D341Med (cell line): ENCODE data around the gene PLXDC2.

Experiments used
- DNase-seq: peaks from one replicate; pipeline ENCODE4 v3.0.0; 2012; ENCODE audit warnings: low spot score

Gene PLXDC2

DNA sequence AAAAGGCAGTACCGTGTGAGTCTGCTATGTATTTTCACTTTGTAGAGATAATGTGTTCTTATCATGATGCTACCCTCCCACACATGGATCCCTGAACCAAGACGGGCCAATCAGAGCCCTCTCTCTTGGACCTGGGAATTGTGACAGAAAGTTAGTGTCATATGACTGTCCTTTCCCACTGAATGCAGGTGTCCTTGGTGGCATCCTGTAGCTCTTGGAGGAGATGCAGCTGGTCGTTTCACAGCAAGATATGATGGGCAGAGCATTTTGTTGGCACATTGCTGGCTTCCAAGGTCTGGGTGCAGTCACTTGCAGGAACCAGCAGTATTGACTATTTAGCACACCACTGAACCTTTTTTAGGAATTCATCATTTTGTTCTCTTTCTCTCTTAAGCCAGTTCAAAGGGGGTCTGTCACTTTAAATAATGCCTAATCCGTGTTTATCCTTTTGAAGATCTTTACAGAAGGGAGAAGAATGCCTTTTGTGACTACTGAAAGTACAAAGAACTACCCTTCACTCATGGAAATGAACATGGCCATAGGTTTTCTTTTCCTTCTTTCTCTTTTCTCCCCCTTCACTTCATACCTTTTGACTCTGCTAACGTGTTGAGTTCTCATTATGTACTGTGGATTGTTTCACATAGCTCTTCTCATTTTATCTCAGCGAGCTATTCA, 125.1 kb downstream of the PLXDC2 start:
- no peak for DNase-seq

DNA sequence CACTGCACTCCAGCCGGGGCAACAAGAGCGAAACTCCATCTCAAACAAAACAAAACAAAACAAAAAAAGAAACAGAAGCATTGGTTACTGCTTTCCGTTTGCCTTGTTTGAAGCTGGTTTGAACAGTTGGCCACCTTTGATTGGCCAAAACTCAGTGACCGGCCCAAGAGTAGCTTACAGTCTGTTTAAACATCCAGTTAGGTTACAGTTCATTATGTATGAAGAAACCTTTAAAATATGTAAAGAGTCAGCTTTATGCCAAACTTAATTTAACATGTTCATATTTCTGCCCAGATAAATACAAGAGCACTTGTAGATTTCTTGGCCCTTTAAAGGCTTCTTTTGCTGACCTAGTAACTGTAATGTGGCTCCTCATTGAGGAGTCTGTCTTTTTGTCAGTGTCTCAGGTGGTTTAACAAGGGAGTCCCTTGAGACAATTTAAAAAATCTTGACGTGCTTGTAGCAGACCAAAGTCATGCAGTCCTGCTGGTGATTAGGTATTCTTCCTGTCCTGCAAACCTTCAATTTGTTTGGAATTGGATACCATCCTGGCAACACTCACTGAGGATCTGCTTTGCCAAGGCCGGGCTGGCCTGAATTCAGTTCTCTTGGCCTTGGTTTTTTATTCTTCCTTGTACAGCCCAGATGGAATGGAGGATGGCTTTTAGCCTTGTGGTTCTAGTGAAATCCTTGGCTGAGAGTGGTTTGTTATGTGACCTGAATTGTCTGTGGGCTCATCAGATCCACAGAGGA, 128.9 kb downstream of the PLXDC2 start:
- no peak for DNase-seq

DNA sequence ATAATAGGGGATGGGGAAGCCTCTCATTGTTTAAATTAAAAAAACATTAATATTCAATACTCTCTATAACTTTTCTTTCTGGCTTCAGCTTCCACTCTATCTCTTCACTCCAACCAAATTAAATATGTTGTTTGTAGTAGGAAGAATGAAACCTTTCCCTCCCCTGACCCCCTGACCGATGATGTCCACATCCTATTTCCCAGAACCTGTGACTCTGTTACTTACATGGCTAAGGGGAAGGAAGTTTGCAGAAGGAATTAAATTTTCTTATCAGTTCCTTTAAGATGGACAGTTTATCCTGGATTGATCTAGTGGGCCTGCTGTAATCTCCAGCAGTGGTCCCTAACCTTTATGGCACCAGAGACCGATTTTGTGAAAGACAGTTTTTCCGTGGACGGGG, 130.0 kb downstream of the PLXDC2 start:
- DNase-seq = no peak

DNA sequence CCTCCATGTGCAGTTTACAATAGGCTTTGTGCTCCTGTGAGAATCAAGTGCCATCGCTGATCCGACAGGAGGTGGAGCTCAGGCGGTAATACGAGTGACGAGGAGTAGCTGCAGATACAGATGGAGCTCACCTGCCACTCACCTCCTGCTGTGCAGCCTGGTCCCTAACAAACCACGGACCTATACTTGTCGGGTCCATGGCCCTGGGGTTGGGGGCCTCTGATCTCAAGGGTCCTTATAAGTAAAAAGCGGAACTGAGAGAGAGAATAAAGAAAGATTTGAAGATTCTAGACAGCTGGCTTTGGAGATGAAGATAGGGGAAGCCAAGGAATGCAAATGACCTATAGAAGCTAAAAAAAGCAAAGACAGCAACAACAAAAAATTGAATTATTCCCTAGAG, 130.6 kb downstream of the PLXDC2 start:
- no peak for DNase-seq

DNA sequence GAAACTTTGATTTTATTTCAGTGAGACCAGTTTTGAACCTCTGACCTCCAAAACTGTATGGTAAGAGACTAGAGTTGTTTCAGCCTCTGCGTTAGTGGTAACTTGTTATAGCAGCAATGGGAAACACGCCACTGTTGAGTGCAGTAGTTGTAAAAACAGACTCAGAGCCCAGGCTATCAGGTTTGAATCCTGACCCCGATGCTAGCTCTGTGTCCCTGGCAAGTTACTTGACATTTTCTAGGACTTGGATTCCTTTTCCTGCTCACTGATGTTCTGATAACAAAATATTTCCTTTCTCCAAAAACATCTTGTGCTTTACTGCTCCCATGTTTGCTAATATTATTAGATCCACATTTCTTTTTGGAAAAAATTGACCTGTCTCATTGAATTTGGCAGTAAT, 131.0 kb downstream of the PLXDC2 start:
- no peak for DNase-seq

DNA sequence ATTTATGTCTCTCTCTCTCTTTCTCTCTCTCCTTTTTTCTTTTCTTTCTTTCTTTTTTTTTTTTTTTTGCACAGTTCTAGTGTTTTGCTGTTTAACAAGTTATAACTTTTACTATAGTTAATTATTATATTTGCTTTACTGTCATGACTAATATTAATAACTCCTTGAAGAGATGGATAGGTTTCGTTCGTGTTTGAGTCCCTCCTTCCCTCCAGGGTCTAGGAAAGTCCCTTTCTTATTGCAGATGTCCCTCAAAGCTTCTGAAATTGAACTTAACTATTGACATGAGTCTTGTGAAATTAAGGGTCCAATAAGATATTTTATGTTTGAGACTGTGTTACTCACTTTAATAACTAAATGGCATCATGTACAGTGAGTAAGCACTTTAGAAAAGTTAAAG, 131.4 kb downstream of the PLXDC2 start:
- DNase-seq = no peak

DNA sequence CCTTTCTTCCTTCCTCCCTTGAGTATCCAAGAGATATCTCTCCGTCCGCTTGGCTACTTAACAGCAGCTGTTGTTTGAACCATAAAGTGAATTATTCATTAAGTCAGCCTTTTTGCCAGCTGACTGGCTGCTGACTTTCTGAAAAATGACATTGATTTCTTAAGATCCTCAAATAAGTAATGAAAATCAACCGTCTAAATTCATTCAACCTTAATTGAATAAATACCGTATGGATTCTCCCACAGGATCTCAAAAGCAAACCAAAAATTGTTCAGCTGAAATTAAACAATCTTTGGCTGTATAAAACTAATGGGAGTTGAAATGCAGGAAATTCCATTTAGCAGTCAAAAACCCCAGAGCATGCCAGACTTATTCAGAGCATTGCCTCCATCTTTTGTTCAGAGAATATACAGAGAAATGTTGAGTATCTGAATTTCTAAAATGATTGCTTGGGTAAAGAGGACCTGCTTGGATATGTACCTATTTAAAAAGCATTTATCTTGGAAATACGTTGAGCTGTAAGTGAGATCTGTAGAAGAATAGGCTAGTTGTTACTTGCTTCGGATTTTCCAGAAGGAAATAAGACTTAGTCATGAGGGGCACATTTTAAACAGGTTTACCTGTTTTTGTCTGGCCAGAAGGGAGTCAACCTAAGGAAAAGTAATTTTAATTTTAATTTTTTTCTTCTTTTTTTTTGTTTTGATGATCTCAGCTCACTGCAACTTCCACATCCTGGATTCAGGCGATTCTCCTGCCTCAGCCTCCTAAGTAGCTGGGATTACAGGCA, 136.2 kb downstream of the PLXDC2 start:
- no peak for DNase-seq

DNA sequence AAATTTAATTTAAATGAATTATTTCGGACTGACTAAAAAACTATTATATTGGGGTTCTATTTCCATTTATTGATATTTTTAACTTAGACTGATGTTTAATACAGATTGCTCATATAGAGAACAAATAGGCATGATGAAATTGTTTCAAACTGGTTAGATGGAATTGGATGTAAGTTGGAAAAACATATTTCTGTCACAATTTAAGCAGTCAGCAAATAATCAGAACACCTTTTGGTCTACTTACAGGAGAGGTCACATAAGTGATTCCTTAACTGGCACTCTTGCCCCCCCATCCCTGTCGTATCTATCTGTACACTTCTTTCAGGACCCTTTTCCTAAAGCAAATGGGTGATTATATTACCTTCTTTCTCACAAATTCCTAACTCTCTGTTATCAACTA, 138.4 kb downstream of the PLXDC2 start:
- DNase-seq = no peak

DNA sequence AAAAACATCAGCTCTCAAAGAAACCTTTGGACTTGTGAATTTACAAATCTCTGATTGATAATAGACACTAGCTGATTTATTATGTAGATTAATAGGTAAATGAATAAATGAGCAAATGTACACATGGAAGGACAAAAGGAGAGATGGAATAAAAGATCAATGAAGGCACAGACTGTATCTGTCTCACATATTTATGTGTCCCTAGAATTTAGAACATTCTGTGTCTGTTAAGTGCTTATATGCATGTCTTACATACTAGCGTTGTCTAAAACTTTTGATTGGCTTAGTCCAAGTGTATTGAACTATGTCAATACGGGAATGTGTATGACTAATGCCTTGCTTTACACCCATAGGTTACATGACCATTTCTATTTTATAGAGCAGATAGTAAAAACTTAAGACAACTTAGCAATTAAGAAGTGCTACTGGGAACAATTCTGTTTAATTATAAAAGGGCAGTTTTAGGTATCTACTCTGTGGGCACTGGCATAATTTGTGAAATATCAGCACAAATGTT, 140.3 kb downstream of the PLXDC2 start:
- no peak for DNase-seq

DNA sequence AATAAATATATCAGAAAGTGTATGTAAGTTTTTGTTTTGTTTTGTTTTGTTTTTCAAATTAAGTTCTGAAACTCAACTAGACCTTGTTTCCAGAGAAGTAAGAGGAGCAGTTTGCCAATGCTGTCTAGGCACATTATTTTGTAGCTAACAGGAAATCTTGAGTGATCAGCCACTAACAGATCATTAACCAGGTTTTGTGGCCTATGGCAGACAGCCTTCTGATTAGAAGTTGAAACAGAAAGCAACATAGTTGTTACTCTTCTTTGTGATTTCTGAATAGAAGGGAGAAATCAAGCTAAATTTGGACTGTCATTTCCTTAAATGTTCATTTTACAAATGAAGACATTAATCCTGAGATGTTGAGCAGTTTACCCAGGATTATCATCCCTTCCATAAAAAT, 142.6 kb downstream of the PLXDC2 start:
- DNase-seq = no peak

DNA sequence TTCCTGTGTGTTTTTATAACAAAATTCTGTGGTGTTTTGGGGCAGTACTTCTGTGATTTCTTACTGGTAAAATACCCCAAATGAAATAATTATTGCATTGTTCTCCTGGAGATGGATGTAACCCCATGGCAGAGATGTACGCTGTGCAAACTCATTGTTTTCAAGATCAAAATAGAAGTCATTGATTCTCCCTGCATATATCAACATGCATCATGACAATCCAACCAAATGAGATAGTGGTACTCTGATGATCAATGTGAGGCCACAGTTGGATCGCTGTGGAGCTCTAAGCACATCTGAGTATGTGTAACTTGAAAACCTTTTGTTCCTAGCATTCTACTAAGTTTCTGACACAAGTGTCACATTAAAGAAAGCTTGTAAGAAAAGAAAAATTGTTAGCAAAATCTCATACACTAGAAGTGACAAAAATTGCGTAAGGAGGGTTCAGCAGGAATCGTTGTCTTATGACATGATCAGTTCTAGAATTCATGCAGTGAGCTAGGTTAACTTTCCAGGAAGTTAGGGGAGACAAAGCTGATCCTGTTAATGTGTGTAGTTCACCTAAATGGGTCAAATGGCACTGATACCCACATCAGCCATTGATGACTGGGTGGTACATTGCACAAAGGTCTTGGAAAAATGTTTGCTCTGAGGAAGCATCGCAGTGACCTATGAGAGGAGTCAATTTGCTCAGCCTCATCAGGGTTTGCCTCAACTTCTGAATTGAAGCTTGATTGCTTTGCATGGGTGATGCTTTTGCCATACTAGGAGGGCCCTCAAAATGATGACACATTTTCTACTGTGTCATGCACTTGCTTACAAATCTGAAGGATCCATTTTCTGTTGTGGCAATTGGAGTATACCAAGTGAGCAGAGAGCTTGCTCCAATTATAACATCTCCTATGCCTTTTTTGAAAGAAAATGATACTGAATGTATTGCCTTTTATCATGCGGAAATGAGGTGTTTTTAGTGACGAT, 145.1 kb downstream of the PLXDC2 start:
- no peak for DNase-seq

DNA sequence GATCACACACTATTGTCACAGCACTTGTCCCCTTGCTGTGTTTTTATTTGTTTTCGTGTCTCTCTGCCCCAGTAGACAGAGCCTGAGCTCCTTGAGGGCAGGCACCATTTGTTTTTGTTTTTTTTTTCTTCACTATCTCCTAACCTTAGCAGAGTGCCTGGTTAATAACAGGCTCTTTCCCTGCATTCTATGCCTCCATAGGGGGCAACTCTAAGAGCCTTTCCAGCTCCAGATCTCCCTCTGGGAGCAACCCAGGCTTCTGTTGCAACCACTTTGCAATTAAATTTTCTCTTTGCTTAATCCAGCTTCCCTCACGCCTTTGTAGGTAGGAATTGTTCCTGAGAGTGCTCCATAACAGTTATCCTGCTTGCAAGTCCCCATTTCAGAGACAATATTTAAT, 148.4 kb downstream of the PLXDC2 start:
- DNase-seq = peak; percentile 25

DNA sequence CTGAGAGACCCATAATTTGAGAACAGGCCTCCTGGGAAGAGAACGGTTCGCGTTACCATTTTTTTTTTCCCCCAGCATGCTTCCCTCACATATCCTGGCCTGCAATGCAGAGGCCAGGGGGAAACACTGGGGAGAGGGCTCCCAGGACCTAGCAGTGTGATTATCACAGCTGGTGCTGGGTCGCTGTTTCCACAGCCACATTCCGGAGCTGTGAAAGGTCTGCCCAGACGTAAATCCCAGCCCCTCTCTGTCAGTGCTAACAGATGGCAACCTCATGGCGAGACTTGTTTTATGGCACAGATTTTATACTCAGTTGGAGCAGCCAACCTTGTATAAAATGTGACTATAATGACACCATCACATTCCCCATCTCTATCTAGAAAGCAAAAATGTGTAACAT, 150.5 kb downstream of the PLXDC2 start:
- DNase-seq = peak; percentile 58

DNA sequence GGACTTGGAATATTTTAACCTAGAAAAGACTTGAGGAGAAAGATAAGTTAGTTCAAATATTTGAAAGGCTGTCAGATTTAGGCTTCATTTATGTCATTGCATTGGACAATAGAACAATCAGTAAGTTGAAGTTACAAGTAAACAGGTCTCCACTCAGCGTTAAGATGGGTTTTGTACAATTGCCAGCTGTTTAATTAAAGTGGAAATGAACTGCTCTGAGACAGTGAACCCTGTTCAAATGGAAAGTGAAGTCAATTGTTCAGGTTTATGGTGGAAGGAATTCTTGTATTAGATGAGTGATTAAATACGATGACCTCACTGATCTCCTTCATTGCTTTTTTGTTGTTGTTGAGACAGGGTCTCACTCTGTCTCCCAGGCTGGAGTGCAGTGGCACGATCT, 151.7 kb downstream of the PLXDC2 start:
- no peak for DNase-seq

DNA sequence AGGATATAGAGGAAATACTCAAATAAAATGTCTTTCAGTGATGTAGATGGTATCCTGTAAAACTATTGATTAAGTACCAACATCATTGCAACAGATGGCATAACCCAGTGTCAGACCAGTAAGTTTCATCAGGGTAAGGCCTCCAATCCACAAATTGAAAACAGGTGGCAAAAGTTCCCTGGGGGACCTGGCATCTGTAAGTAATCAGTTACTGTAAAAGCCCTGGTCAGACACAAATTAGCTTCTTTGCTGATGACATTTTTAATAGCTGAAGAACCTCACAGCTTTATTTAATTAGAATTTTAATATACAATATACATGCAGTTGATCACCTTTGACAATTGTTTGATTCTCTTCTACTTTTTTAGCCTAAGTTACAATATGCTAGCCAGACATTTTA, 152.5 kb downstream of the PLXDC2 start:
- no peak for DNase-seq

DNA sequence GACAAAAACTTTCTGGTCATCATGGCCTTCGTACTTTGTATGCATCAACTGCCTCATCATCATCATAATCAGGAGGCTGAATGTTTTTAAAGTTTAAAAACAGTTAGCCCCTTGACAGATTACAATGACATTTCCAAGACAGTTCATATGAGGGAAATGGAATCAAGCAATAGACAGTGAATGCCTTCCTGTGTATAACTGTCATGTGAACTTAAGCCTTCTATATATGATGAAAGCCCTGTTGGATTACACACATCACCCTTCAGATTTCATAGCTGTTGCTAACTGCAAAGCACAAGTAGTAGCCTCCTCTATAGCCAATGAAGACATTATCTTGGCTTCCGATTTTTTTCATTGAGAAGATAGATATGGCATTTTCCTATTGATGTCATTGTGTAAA, 154.0 kb downstream of the PLXDC2 start:
- no peak for DNase-seq

DNA sequence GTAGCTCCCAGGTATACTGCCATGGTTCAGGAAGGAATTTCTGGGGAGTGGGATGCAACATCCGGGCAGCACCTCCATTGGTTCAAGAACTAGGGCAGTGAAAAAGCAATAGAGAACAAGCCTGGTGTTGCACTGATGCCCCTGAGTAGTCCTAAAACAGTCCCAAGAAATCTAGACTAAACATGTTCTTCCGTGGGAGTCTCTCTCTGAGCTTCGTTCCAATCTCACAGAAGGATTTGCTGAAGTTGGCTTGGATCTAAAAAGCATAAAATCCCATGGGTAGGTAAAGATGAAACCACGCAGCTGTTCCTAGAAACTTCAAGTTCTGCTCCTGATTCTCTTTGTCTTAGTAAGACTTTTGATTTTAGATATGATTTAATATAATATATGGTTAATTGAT, 154.5 kb downstream of the PLXDC2 start:
- DNase-seq = no peak

DNA sequence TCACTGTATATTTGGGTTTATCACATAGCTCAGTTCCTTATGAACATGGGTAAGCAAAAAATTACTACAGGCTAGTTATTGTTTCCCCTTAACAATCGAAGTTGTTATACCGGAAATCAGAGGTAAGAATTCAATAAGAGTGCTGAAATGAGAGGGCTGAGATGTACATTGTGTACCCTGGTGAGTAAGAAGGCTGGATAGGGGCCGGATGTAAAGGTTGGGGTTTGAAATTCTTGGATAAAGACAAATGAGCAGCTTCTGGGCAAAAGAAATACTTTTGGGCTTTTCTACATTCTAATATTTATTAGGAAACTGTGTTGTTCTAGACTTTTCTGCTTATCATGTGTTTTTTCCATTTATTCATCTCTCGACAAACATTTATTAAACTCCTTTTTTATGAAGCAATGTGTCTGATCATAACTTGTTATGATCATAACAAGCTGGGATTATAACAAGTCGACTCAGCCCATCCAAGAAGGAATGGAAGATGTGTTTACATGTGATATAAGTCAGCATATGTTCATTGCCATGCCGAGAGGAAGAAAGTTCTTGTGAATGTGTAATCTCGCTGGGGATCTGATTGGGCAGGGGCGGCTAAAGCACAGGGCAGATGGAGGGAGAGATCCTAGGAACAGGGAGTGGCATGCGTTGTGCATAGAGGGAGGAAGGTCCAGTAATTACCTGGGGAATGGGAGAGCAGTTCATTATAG, 155.3 kb downstream of the PLXDC2 start:
- no peak for DNase-seq

DNA sequence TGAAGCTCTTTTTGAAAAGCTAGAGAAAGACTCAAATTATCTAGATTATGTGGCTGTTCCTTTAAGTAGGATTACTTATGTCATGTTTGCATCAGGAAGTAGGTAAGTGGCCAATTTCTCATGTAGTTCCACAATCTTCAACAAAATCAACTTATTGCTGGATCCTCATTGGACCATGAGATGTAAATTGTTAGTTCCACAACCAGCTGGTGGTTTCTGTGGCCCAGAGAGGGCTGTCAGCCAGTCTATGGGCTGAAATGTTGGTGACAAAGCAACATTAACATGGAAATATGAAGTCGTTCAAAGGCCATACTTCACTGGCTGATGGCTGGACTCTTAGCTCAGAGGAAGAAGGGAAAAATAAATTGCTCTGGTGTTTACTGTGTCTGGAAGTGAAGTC, 157.9 kb downstream of the PLXDC2 start:
- DNase-seq = no peak

DNA sequence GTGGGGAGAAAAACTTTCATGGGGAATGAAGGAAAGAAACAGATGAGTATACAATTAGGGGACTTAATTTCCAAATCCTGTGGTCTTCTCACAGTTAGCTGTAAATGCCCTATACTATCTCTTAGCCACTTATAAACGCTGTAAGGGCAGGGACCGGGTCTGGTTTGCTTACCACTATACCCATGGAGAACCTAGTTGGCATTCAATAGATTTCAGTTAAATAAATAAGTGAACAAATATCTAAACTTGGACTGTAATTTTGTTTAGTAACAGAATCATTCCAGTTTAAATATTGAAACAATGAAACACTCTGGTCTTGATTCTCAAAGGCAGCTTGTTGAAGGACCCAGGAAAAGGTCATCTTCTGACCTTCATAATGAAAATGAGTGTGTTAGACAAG, 158.3 kb downstream of the PLXDC2 start:
- no peak for DNase-seq

DNA sequence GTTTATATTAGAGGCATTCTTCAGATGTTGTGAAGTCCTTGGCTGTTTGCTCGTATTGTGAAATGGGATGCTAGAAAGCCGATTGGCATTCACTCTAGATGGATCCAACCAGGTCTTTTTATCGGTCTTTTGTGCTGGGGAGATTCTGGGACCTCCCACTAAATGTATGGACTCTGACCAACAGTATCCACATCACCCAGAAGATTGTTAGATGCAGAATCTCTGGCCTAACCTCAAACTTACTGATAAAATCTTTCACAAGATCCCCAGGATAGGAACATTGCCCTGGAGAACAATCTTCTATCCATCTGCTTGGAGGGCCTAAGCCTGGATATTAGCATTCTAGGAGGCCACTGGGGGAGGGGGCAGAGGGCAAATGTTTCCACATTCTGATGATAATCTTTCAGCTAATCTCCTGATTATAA, 160.9 kb downstream of the PLXDC2 start:
- DNase-seq = peak; percentile 18
